HepG2 (cell line): ENCODE results near the gene RPS25. TPM values are rescaled to one million over a fixed set of nuclear protein-coding genes. Genes with fewer than 3 reads are reported as not detected.

ENCODE experiments used
- BRCA1 ChIP-seq: sonication (generic); formaldehyde crosslinking; IDR thresholded peaks from 2 replicates; pipeline ENCODE4 v1.4.0; 2020; ENCODE audit warnings: missing genetic modification reagents
- FLYWCH1 ChIP-seq: sonication (generic); formaldehyde crosslinking; IDR thresholded peaks from 2 replicates; pipeline ENCODE4 v1.8.1; 2023; ENCODE audit warnings: mild to moderate bottlenecking, missing genetic modification reagents
- FOXM1 ChIP-seq: sonication (generic); formaldehyde crosslinking; IDR thresholded peaks from 2 replicates; pipeline ENCODE4 v1.5.0; 2020; ENCODE audit warnings: missing genetic modification reagents
- FOXO1 ChIP-seq: sonication (generic); formaldehyde crosslinking; IDR thresholded peaks from 2 replicates; pipeline ENCODE4 v1.4.0; 2020; ENCODE audit warnings: missing genetic modification reagents
- FOXP1 ChIP-seq, 2 experiments: fragments of 450-650 bp in 1 of 2; IDR thresholded peaks; 2 replicates each; pipeline ENCODE4 v1.6.1; 2017 to 2018; ENCODE audit warnings: antibody characterized with exemption in 1 of 2
- JDP2 ChIP-seq: sonication (generic); formaldehyde crosslinking; IDR thresholded peaks from 2 replicates; pipeline ENCODE4 v1.8.1; 2022; ENCODE audit warnings: missing genetic modification reagents, borderline replicate concordance
- SIN3A ChIP-seq: IDR thresholded peaks from 2 replicates; pipeline ENCODE4 v1.6.1; 2011; ENCODE audit warnings: low read depth, mild to moderate bottlenecking, control low read depth, low read length, borderline replicate concordance
- ZNF30 ChIP-seq: sonication (generic); formaldehyde crosslinking; IDR thresholded peaks from 2 replicates; pipeline ENCODE4 v1.5.0; 2020; ENCODE audit warnings: mild to moderate bottlenecking, missing genetic modification reagents
- ZNF598 ChIP-seq: sonication (generic); formaldehyde crosslinking; IDR thresholded peaks from 2 replicates; pipeline ENCODE4 v1.5.1; 2020; ENCODE audit warnings: mild to moderate bottlenecking, missing genetic modification reagents, borderline replicate concordance
- ZNF605 ChIP-seq: sonication (generic); formaldehyde crosslinking; IDR thresholded peaks from 2 replicates; pipeline ENCODE4 v1.8.0; 2022; ENCODE audit warnings: mild to moderate bottlenecking, missing genetic modification reagents
- ZNF619 ChIP-seq: sonication (generic); formaldehyde crosslinking; IDR thresholded peaks from 2 replicates; pipeline ENCODE4 v1.4.0; 2020; ENCODE audit warnings: mild to moderate bottlenecking, missing genetic modification reagents
- ZSCAN20 ChIP-seq: sonication (generic); formaldehyde crosslinking; IDR thresholded peaks from 2 replicates; pipeline ENCODE4 v1.4.0; 2020; ENCODE audit warnings: missing genetic modification reagents, mild to moderate bottlenecking, borderline replicate concordance
- polyA plus RNA-seq, 8 experiments: library from polyadenylated mRNA; depleted of rRNA in 3 of 8; stranded (reverse) in 7 of 8; unstranded in 1 of 8; fragments of >200 nt; fragmentation: Illumina TruSeq in 4 of 8; extraction: Trizol in 4 of 8; gene quantifications; 2 replicates each; pipeline versions ENCODE4 v1.2.1 to v1.2.3, GENCODE V29; 2011 to 2016; ENCODE audit warnings: low read depth in 4 of 8, missing spikeins in 1 of 8, mixed read lengths in 1 of 8; ENCODE audit not compliant: insufficient read depth in 1 of 8
- total RNA-seq, 5 experiments: library from RNA; depleted of rRNA; stranded (reverse); fragments of >200 nt; fragmentation: Illumina TruSeq; extraction: Trizol; gene quantifications; 2 replicates each; pipeline ENCODE4 v1.2.3, GENCODE V29; 2016; ENCODE audit warnings: low read depth in 1 of 5
- TF ChIP-seq, protein P1 (sequence below): sonication (generic); formaldehyde crosslinking; IDR thresholded peaks from 2 replicates; pipeline ENCODE4 v1.4.0; 2020; ENCODE audit warnings: missing genetic modification reagents, borderline replicate concordance
- TF ChIP-seq, protein P2 (sequence below): sonication (generic); formaldehyde crosslinking; IDR thresholded peaks from 2 replicates; pipeline ENCODE4 v1.8.0; 2022; ENCODE audit warnings: mild to moderate bottlenecking, missing genetic modification reagents
- TF ChIP-seq, protein P3 (sequence below): sonication (generic); formaldehyde crosslinking; conservative IDR thresholded peaks from 2 replicates; pipeline ENCODE4 v1.4.0; 2020; ENCODE audit warnings: mild to moderate bottlenecking, missing genetic modification reagents, moderate library complexity
- TF ChIP-seq, protein P4 (sequence below): sonication (generic); formaldehyde crosslinking; IDR thresholded peaks from 2 replicates; pipeline ENCODE4 v1.4.0; 2020; ENCODE audit warnings: missing genetic modification reagents, borderline replicate concordance
- TF ChIP-seq, protein P5 (sequence below): sonication (generic); formaldehyde crosslinking; IDR thresholded peaks from 2 replicates; pipeline ENCODE4 v1.4.0; 2020; ENCODE audit warnings: mild to moderate bottlenecking, missing genetic modification reagents

Gene RPS25
- total and polyA plus RNA-seq, 2 of the 13 experiments (the other 11 are each of a cell fraction or from before 2014, with no cell fraction given) = 839 to 1,415 TPM

DNA sequence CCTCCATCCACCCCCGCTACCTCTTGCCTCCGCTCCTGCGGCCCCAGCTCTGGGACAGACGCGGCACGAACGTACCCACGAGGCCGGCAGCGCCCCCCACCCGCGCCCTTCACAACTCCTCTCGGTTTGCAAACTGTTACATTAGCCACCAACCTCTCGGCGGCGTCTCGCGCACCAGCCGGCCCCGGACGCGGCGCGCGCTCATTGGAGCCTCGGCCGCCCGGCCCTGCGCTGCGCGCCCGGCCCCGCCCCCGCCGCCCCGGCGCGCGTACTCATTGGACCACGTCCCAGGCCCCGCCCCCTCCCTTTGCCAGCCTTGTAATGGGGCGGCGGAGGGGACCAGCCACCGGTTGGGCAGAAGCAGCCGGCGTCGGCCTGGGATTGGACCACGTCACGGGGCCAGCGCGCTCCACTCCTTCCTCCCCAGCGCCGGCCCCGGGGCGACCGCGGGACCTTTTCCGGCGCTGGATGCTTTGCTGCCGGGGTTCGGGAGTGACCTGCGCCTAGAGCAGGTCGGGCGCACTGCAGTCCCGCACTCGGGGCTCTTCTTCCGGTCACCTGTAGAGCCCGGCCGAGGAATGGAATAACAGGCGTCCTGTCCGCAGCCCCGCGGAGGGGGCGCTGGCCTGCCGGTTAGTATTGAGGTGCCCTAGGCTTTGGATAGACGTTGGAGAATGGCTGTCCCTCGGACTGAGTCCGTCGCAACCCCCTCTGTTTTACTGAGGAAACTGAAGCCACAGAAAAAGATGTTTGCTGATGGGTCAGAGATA is 39.0 kb upstream of the RPS25 start, which contains the start of gene HYOU1 (continued):
- TF ChIP-seq, protein P1, sequence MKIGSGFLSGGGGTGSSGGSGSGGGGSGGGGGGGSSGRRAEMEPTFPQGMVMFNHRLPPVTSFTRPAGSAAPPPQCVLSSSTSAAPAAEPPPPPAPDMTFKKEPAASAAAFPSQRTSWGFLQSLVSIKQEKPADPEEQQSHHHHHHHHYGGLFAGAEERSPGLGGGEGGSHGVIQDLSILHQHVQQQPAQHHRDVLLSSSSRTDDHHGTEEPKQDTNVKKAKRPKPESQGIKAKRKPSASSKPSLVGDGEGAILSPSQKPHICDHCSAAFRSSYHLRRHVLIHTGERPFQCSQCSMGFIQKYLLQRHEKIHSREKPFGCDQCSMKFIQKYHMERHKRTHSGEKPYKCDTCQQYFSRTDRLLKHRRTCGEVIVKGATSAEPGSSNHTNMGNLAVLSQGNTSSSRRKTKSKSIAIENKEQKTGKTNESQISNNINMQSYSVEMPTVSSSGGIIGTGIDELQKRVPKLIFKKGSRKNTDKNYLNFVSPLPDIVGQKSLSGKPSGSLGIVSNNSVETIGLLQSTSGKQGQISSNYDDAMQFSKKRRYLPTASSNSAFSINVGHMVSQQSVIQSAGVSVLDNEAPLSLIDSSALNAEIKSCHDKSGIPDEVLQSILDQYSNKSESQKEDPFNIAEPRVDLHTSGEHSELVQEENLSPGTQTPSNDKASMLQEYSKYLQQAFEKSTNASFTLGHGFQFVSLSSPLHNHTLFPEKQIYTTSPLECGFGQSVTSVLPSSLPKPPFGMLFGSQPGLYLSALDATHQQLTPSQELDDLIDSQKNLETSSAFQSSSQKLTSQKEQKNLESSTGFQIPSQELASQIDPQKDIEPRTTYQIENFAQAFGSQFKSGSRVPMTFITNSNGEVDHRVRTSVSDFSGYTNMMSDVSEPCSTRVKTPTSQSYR (CRISPR knock-in tag) = no peak
- TF ChIP-seq ZNF598 (CRISPR knock-in tag) = no peak
- TF ChIP-seq, protein P2, sequence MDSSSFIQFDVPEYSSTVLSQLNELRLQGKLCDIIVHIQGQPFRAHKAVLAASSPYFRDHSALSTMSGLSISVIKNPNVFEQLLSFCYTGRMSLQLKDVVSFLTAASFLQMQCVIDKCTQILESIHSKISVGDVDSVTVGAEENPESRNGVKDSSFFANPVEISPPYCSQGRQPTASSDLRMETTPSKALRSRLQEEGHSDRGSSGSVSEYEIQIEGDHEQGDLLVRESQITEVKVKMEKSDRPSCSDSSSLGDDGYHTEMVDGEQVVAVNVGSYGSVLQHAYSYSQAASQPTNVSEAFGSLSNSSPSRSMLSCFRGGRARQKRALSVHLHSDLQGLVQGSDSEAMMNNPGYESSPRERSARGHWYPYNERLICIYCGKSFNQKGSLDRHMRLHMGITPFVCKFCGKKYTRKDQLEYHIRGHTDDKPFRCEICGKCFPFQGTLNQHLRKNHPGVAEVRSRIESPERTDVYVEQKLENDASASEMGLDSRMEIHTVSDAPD (CRISPR knock-in tag) = 0 out of 2 replicates have a peak, but pooled peaks have one; percentile 36
- no peak for TF ChIP-seq ZNF30
- 0 out of 2 replicates have a peak, but pooled peaks have one; percentile 17 for TF ChIP-seq ZNF605 (CRISPR knock-in tag)
- no peak for TF ChIP-seq JDP2
- TF ChIP-seq FOXO1 (CRISPR knock-in tag) = peak; percentile 42
- no peak for TF ChIP-seq FLYWCH1
- TF ChIP-seq, protein P3, sequence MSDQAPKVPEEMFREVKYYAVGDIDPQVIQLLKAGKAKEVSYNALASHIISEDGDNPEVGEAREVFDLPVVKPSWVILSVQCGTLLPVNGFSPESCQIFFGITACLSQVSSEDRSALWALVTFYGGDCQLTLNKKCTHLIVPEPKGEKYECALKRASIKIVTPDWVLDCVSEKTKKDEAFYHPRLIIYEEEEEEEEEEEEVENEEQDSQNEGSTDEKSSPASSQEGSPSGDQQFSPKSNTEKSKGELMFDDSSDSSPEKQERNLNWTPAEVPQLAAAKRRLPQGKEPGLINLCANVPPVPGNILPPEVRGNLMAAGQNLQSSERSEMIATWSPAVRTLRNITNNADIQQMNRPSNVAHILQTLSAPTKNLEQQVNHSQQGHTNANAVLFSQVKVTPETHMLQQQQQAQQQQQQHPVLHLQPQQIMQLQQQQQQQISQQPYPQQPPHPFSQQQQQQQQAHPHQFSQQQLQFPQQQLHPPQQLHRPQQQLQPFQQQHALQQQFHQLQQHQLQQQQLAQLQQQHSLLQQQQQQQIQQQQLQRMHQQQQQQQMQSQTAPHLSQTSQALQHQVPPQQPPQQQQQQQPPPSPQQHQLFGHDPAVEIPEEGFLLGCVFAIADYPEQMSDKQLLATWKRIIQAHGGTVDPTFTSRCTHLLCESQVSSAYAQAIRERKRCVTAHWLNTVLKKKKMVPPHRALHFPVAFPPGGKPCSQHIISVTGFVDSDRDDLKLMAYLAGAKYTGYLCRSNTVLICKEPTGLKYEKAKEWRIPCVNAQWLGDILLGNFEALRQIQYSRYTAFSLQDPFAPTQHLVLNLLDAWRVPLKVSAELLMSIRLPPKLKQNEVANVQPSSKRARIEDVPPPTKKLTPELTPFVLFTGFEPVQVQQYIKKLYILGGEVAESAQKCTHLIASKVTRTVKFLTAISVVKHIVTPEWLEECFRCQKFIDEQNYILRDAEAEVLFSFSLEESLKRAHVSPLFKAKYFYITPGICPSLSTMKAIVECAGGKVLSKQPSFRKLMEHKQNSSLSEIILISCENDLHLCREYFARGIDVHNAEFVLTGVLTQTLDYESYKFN (CRISPR knock-in tag) = peak; percentile 41
- TF ChIP-seq ZNF619 = no peak
- no peak for TF ChIP-seq BRCA1 (CRISPR knock-in tag)
- TF ChIP-seq, protein P4, sequence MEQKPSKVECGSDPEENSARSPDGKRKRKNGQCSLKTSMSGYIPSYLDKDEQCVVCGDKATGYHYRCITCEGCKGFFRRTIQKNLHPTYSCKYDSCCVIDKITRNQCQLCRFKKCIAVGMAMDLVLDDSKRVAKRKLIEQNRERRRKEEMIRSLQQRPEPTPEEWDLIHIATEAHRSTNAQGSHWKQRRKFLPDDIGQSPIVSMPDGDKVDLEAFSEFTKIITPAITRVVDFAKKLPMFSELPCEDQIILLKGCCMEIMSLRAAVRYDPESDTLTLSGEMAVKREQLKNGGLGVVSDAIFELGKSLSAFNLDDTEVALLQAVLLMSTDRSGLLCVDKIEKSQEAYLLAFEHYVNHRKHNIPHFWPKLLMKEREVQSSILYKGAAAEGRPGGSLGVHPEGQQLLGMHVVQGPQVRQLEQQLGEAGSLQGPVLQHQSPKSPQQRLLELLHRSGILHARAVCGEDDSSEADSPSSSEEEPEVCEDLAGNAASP (CRISPR knock-in tag) = 0 out of 2 replicates have a peak, but pooled peaks have one; percentile 35
- no peak for TF ChIP-seq ZSCAN20 (CRISPR knock-in tag)
- no peak for TF ChIP-seq FOXP1 (IDR thresholded peaks at IDR 0.05)
- TF ChIP-seq FOXP1 (CRISPR knock-in tag; IDR thresholded peaks at IDR 0.05) = peak; percentile 8; the same call in 1 of the 2 replicates
- peak; percentile 81; the same call in 1 of the 2 replicates for TF ChIP-seq SIN3A
- TF ChIP-seq, protein P5, sequence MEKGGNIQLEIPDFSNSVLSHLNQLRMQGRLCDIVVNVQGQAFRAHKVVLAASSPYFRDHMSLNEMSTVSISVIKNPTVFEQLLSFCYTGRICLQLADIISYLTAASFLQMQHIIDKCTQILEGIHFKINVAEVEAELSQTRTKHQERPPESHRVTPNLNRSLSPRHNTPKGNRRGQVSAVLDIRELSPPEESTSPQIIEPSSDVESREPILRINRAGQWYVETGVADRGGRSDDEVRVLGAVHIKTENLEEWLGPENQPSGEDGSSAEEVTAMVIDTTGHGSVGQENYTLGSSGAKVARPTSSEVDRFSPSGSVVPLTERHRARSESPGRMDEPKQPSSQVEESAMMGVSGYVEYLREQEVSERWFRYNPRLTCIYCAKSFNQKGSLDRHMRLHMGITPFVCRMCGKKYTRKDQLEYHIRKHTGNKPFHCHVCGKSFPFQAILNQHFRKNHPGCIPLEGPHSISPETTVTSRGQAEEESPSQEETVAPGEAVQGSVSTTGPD (CRISPR knock-in tag) = no peak
- TF ChIP-seq FOXM1 (CRISPR knock-in tag) = no peak
